GM20000 (cell line): ENCODE measurements around the gene TMC4.
"Not testable (repeated sequence)": the region's sequence is repeated elsewhere in the genome, so short reads cannot be mapped to it uniquely, and the experiment has no call there.

Source experiments
- DNase-seq: peaks from one replicate; pipeline ENCODE4 v3.0.0; 2012; ENCODE audit warnings: low spot score
- TF ChIP-seq, protein P1 (sequence below): IDR thresholded peaks from 2 replicates; pipeline ENCODE4 v1.5.1; 2012; ENCODE audit warnings: mild to moderate bottlenecking, control low read depth; ENCODE audit errors: extremely low read depth, missing control alignments

The TMC4 gene

DNA sequence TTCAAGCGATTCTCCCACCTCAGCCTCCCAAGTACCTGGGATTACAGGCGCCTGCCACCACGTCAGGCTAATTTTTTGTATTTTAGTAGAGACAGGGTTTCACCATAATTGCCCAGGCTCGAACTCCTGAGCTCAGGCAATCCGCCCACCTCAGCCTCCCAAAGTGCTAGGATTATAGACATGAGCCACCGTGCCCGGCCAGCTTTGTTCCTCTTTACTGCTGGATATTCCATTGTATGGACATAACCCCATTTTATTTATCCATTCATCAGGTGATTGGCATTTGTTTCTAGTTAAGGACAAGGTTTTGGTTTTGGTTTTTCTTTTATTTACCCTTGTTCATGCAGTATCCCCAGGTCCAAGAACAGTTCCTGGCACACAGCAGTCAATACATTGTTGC lies 23.6 kb upstream of the TMC4 start:
- TF ChIP-seq, protein P1, sequence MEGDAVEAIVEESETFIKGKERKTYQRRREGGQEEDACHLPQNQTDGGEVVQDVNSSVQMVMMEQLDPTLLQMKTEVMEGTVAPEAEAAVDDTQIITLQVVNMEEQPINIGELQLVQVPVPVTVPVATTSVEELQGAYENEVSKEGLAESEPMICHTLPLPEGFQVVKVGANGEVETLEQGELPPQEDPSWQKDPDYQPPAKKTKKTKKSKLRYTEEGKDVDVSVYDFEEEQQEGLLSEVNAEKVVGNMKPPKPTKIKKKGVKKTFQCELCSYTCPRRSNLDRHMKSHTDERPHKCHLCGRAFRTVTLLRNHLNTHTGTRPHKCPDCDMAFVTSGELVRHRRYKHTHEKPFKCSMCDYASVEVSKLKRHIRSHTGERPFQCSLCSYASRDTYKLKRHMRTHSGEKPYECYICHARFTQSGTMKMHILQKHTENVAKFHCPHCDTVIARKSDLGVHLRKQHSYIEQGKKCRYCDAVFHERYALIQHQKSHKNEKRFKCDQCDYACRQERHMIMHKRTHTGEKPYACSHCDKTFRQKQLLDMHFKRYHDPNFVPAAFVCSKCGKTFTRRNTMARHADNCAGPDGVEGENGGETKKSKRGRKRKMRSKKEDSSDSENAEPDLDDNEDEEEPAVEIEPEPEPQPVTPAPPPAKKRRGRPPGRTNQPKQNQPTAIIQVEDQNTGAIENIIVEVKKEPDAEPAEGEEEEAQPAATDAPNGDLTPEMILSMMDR, result no peak
- no peak for DNase-seq

DNA sequence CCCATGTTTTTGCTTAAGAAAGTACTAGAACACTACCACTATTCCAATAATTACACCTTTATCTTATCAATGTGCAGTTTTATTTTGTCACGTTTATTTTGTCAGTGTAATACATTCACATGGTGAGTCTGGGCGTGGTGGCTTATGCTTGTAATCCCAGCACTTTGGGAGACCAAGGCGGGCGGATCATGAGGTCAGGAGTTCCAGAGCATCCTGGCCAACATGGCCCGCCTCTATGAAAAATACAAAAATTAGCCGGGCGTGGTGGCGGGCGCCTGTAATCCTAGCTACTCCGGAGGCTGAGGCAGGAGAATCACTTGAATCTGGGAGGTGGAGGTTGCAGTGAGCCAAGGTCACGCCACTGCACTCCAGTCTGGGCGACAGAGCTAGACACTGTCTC lies 21.5 kb upstream of the TMC4 start:
- not testable (repeated sequence) for DNase-seq

DNA sequence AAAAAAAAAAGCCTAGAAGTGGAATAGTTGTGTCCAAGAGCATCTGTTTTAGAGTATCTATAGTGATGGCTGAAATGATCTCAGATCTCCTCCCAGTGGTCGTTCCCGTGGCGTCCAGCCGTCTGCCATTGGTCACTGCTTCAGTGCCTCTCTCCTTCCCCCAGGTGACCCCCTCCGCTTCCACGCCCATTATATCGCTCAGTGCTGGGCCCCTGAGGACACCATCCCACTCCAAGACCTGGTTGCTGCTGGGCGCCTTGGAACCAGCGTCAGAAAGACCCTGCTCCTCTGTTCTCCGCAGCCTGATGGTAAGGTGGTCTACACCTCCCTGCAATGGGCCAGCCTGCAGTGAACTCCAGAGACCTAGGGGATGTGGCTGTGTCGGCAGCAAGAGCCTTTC lies 20.1 kb upstream of the TMC4 start:
- no peak for DNase-seq
- TF ChIP-seq, protein P1, result no peak

DNA sequence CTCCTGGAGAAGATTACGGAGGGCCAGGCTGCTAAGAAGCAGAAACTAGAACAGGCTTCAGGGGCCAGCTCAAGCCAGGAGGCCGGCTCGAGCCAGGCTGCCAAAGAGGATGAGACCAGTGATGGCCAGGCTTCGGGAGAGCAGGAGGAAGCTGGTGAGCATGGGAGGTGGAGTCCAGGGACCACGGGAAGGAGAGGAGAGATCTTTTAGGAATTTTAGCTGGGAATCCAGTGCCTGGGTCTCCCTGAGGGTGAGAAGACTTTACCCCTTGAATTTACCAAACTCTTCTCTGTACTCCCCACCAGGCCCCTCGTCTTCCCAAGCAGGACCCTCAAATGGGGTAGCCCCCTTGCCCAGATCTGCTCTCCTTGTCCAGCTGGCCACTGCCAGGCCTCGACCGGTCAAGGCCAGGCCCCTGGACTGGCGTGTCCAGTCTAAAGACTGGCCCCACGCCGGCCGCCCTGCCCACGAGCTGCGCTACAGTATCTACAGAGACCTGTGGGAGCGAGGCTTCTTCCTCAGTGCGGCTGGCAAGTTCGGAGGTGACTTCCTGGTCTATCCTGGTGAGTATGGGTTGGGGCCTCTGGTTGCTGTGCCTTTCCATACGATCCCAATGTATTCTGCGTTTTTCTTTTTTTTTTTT lies 19.0 kb upstream of the TMC4 start:
- DNase-seq, result no peak
- TF ChIP-seq, protein P1, result no peak

DNA sequence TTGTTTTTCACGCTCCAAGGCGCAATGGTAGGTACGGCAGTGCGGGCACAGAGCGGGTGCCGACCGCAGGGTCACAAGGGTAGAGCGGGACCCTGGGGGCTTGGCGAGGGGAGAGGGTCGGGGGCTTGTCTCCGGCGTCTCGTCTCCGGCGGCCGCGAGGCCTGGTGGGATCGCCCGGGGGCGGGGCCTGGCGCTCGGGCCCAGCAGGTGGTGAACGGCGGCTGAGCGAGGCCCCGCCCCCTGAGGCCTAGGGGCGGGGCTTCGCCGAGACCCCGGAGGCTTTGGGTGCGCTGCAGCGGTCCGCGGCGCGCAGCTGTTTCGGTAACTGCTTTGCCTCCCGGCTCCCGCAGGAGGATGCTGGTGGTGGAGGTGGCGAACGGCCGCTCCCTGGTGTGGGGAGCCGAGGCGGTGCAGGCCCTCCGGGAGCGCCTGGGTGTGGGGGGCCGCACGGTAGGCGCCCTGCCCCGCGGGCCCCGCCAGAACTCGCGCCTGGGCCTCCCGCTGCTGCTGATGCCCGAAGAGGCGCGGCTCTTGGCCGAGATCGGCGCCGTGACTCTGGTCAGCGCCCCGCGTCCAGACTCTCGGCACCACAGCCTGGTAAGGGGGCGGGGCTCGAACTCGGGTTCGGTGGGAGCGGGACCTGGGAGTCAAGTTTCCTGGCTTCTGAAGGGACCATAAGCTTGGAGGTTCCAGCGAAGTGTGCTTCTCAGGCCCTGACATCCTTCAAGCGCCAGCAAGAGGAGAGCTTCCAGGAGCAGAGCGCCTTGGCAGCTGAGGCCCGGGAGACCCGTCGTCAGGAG lies 18.3 kb upstream of the TMC4 start, which contains the start of gene TSEN34:
TSEN34 (plus strand) TSS at position 298 of the 800 bp plus-strand sequence; CDS start at position 355, 57 bp downstream.
- TF ChIP-seq, protein P1, result no peak
- peak; percentile 89 for DNase-seq

DNA sequence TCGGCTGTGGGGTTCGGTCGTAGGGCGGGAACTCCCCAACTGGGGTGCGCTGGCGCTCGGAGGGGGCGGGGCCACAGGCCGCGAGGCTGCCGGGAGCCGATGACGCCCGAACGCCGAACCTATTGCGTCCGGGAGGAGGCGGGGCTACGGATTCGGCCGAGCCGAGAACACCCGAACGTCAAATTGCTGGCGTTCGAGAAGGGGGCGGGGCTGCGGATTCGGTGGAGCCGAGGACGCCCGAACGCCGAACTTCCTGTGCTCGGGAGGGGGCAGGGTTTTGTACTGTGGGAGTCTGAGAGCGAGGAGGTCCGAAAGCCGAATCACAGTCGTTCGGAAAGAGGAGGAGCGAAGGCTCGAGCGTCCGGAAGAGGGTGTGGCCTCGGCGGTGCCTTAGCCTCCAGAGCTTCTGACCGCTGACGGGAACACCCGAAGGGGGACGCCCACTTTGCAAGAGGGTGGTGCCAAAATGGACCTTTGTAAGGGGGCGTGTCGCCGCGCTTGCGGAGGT lies 17.6 kb upstream of the TMC4 start:
- TF ChIP-seq, protein P1, result no peak
- DNase-seq, result peak; percentile 93

DNA sequence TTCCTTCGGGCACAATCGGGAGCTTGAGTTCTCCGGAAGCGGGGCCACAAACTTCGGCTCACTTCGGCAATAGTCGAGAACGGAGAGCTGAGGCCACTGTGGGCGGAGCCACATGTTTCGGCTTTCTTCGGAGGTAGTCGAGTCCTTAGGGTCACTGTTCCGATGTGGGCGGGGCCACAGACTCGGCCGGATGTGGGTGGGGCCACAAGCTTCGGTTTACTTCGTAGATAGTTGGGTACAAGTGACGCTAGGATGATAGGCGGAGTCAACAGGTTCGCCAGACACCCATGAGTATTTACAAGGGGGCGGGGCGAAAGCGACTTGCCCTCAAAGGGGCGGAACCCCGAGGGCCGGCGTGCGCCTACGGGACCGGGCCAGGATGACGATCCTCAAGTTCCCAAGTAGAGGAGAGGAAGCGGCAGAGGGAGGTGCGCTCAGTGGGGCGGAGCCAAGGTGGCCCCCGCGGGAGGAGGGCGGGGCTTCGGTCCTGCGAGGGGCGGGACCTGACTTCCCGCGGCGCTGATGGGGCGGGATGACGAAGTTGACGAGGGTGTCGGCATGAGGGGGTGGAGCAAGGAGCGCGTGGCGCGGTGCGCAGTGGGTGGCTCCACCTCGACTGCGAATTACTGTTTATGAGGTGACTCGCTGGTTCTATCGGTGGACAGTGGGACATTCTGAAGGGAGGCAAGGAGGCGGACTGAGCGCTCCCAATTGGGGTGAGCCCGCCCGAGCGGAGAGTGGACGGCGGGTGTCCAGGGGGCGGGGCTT lies 17.0 kb upstream of the TMC4 start:
- TF ChIP-seq, protein P1, result no peak
- peak; percentile 98 for DNase-seq
